PC-3 (cell line): ENCODE measurements around the gene AVL9. TPM values are rescaled to one million over a fixed set of nuclear protein-coding genes. Genes with fewer than 3 reads are reported as not detected.

Source experiments
- ATAC-seq: fragments of 200-7000 bp; cut with Tn5 transposase; 2 replicates; pipeline ENCODE4 v1.9.1; 2020; ENCODE audit warnings: mild to moderate bottlenecking, moderate library complexity
- BruUV-seq: library from RNA; stranded (reverse); fragments of 400-500 nt; replicated peaks from 2 replicates; lab custom pipeline; 2021; lab: Mats Ljungman, UMichigan
- CTCF ChIA-PET: fragments of 300-600 bp; sonication (Branson Sonifier 250); formaldehyde crosslinking; loops from one replicate; lab custom pipeline; 2022; ENCODE audit warnings: antibody characterized with exemption; lab: Charles Lee
- POLR2A ChIA-PET: fragments of 300-600 bp; sonication (Branson Sonifier 250); formaldehyde crosslinking; loops from one replicate; lab custom pipeline; 2022; ENCODE audit warnings: antibody characterized with exemption; ENCODE audit not compliant: unreplicated experiment; lab: Charles Lee
- DNase-seq: peaks from one replicate; pipeline ENCODE4 v3.0.0-alpha.2; 2015
- H2AFZ ChIP-seq: fragments of 300-600 bp; sonication (generic); 2 replicates; pipeline ENCODE4 v1.6.0; 2016; ENCODE audit warnings: antibody characterized with exemption, low read length
- H3F3A ChIP-seq: fragments of 300-600 bp; sonication (generic); one replicate; pipeline ENCODE4 v1.6.0; 2017; ENCODE audit warnings: antibody characterized with exemption, low read length, control low read depth, mild to moderate bottlenecking; ENCODE audit not compliant: unreplicated experiment
- H3K27ac ChIP-seq: fragments of 300-600 bp; sonication (generic); 2 replicates; pipeline ENCODE4 v1.5.1; 2016; ENCODE audit warnings: mild to moderate bottlenecking, low read length
- H3K27me3 ChIP-seq: fragments of 300-600 bp; sonication (generic); 2 replicates; pipeline ENCODE4 v1.6.1; 2016; ENCODE audit warnings: low read length, mixed read lengths
- H3K36me3 ChIP-seq: fragments of 300-600 bp; sonication (generic); 2 replicates; pipeline ENCODE4 v1.6.1; 2016; ENCODE audit warnings: low read depth, mixed run types, low read length, mixed read lengths
- H3K4me1 ChIP-seq: fragments of 300-600 bp; sonication (generic); 2 replicates; pipeline ENCODE4 v1.5.1; 2016; ENCODE audit warnings: low read length; ENCODE audit not compliant: insufficient read depth
- H3K4me2 ChIP-seq: fragments of 300-600 bp; sonication (generic); 2 replicates; pipeline ENCODE4 v1.6.0; 2016; ENCODE audit warnings: low read length
- H3K4me3 ChIP-seq: fragments of 300-600 bp; sonication (generic); 2 replicates; pipeline ENCODE4 v1.5.1; 2016; ENCODE audit warnings: mild to moderate bottlenecking, low read length, mixed read lengths
- H3K79me2 ChIP-seq: fragments of 300-600 bp; sonication (generic); 2 replicates; pipeline ENCODE4 v1.6.1; 2017; ENCODE audit warnings: low read length, mixed read lengths
- H3K9ac ChIP-seq: fragments of 300-600 bp; sonication (generic); 2 replicates; pipeline ENCODE4 v1.6.0; 2016; ENCODE audit warnings: mild to moderate bottlenecking, low read length
- H3K9me2 ChIP-seq: fragments of 300-600 bp; sonication (generic); replicated peaks from 2 replicates; pipeline ENCODE4 v1.6.1; 2016; ENCODE audit warnings: mixed run types, low read length, mixed read lengths
- H3K9me3 ChIP-seq: fragments of 300-600 bp; sonication (generic); 2 replicates; pipeline ENCODE4 v1.6.1; 2016; ENCODE audit warnings: low read length, mixed read lengths
- H4K20me1 ChIP-seq: fragments of 300-600 bp; sonication (generic); 2 replicates; pipeline ENCODE4 v1.6.1; 2016; ENCODE audit warnings: low read length, mixed read lengths
- CTCF ChIP-seq: fragments of 300-600 bp; sonication (generic); conservative IDR thresholded peaks from 2 replicates; pipeline ENCODE4 v1.5.1; 2017; ENCODE audit warnings: antibody characterized with exemption, low read depth, mild to moderate bottlenecking, low read length
- EZH2 ChIP-seq: fragments of 300-600 bp; sonication (generic); IDR thresholded peaks from one replicate; pipeline ENCODE4 v1.6.1; 2017; ENCODE audit warnings: antibody characterized with exemption, mild to moderate bottlenecking, low read length; ENCODE audit not compliant: unreplicated experiment
- EZH2phosphoT487 ChIP-seq: fragments of 300-600 bp; sonication (generic); IDR thresholded peaks from 2 replicates; pipeline ENCODE4 v1.6.1; 2018; ENCODE audit warnings: mild to moderate bottlenecking, antibody characterized with exemption, low read length, borderline replicate concordance
- intact Hi-C: fragments of 100-400 bp; cut with micrococcal nuclease; formaldehyde crosslinking; loops from 2 replicates; pipeline ENCODE4 v1.9.0; 2023
- total RNA-seq: library from RNA; depleted of rRNA; stranded (reverse); fragments of >200 nt; gene quantifications from 2 replicates; pipeline ENCODE4 v1.2.3, GENCODE V29; 2014

Gene AVL9
- total RNA-seq, 1 experiment from 2014 or later: 13.2 TPM

- Histone ChIP-seq H3K4me3 (no peak overlapping the region), H4K20me1 (no peaks in the 10 kb centered on the region), H3K9ac (no peak overlapping the region), H3K4me2 (peak overlapping the region; percentile 33), H2AFZ (peak overlapping the region; percentile 55), H3K79me2 (no peaks in the 10 kb centered on the region), H3K4me1 (no peaks in the 10 kb centered on the region), H3K27me3 (peaks cover 41% of the 10 kb centered on the region), H3F3A (no peaks in the 10 kb centered on the region), H3K27ac (no peak overlapping the region), H3K36me3 (no peaks in the 10 kb centered on the region), H3K9me3 (no peaks in the 10 kb centered on the region), H3K9me2 (no peaks in the 10 kb centered on the region)
- peak; percentile 86 for ATAC-seq
- BruUV-seq: no TSS peak
- CTCF ChIA-PET: no interaction called here
- peak; percentile 67 for DNase-seq
- no peak for TF ChIP-seq EZH2phosphoT487
- no peak for TF ChIP-seq EZH2
- TF ChIP-seq CTCF: no peak
- intact Hi-C loops: no loop called here
- POLR2A ChIA-PET: no interaction called here
These were observed 41.8 kb upstream of the AVL9 start for GRCh38 chr7:32453341-32454011.

DNA sequence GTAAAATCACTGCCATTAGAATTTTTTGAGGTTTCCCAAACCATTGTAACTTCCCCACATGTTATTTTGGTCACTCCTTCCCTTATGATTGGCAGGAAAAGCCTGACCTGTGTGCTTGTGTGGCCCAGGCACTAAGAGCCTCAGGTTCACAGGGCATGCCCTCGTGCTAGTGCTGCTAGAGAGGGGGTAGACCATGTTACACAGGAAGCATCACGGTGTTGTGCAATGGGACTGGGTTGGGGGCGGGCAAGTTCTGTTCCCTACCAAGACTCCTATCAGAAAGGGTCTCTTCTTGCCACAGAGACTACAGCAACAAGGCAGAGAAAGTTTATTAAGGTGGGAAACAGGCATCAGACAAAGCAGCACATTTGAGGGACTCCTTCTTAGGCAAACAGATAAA lies 37.3 kb upstream of the AVL9 start:
- CTCF ChIA-PET: no interaction called here
- no peak for TF ChIP-seq EZH2phosphoT487
- TF ChIP-seq CTCF: no peak
- no peak for TF ChIP-seq EZH2
- Histone ChIP-seq H2AFZ (no peak overlapping the region), H3K9ac (no peak overlapping the region), H3K9me2 (no peaks in the 10 kb centered on the region), H3K4me1 (no peaks in the 10 kb centered on the region), H3F3A (no peaks in the 10 kb centered on the region), H3K9me3 (no peaks in the 10 kb centered on the region), H3K27me3 (peaks cover 4% of the 10 kb centered on the region; the same call in 1 of the 2 replicates), H4K20me1 (no peaks in the 10 kb centered on the region), H3K79me2 (no peaks in the 10 kb centered on the region), H3K4me3 (no peak overlapping the region), H3K36me3 (no peaks in the 10 kb centered on the region), H3K4me2 (no peak overlapping the region), H3K27ac (no peak overlapping the region)
- DNase-seq (no peak), ATAC-seq (no peak)
- intact Hi-C loops: no loop called here
- no TSS peak for BruUV-seq
- POLR2A ChIA-PET: no interaction called here

DNA sequence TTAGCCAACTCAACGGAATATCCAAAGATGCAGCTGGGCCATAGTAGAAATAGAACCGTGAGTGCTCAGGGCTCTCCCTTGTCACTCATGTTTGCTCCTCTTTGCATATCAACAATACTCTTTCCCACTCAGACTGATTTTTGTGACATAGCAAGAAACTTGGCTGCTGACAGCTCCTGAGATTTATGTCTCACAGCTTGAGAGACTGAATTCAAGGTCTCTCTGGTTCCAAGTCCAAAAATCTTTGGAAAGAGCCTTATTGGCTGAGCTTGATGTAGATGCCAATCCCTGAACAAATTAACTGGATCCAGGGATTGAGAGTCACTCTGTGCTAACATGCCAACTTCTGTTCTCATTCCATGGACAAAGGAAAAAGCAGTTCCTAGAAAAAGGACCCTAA lies 35.5 kb upstream of the AVL9 start:
- H3K27ac ChIP-seq: no peak overlapping the region
- no peak overlapping the region for H3K4me2 ChIP-seq
- DNase-seq: no peak
- no peaks in the 10 kb centered on the region for H3K36me3 ChIP-seq
- CTCF ChIA-PET: no interaction called here
- H3K79me2 ChIP-seq: no peaks in the 10 kb centered on the region
- no peak for TF ChIP-seq EZH2
- no peak for TF ChIP-seq EZH2phosphoT487
- TF ChIP-seq CTCF: no peak
- intact Hi-C loops: no loop called here
- no TSS peak for BruUV-seq
- no peak overlapping the region for H3K4me3 ChIP-seq
- no peaks in the 10 kb centered on the region for H4K20me1 ChIP-seq
- no peaks in the 10 kb centered on the region for H3K9me3 ChIP-seq
- H3K9me2 ChIP-seq: no peaks in the 10 kb centered on the region
- no peak overlapping the region for H3K9ac ChIP-seq
- no peak overlapping the region for H2AFZ ChIP-seq
- no peaks in the 10 kb centered on the region for H3F3A ChIP-seq
- ATAC-seq: no peak
- no peaks in the 10 kb centered on the region for H3K4me1 ChIP-seq
- POLR2A ChIA-PET: no interaction called here
- no peaks in the 10 kb centered on the region; the same call in 1 of the 2 replicates for H3K27me3 ChIP-seq
